ENCODE measurements around the gene TAS1R3. TPM values are rescaled to one million over a fixed set of nuclear protein-coding genes. Genes with fewer than 3 reads are reported as not detected.

Gene TAS1R3
- total RNA-seq, 1 experiment from 2014 or later, result 0.22 TPM

DNA sequence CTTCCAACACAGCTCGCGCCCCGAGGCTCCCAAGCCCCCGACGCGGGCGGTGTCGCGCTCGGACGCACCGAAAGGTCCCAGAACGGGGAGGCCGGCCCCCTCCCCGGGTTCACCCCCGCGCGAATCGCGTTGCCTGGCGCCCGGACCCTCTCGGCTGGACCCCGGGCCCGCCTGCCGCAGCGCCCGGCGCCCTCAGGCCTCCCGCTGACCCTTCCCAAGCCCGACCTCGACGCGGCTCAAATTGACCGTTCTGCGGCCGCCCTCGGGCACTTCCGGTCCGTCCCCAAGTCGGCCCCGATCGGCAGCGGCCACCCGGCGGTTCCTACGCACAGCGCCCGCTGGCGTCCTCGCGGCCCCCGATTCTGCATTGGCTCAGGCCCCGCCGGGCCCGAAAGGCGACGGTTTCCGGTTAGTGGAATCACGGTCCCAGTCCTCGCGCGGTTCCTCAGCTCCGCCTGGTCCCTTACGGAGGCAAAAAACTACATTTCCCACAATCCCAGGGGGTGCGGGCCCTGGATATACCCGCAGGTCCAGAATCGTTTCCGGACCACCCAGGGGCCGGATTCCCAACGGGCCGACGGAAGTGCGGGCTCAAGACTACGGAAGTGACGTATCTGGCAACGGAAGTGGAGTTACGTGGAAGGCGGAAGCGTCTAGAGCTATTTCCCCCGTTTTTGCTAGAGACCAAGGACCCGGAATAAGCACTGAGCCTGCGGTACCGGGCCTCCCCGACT lies 44.0 kb downstream of the TAS1R3 start, which contains the start of gene AURKAIP1 (continued):
- TF ChIP-seq, protein P1, sequence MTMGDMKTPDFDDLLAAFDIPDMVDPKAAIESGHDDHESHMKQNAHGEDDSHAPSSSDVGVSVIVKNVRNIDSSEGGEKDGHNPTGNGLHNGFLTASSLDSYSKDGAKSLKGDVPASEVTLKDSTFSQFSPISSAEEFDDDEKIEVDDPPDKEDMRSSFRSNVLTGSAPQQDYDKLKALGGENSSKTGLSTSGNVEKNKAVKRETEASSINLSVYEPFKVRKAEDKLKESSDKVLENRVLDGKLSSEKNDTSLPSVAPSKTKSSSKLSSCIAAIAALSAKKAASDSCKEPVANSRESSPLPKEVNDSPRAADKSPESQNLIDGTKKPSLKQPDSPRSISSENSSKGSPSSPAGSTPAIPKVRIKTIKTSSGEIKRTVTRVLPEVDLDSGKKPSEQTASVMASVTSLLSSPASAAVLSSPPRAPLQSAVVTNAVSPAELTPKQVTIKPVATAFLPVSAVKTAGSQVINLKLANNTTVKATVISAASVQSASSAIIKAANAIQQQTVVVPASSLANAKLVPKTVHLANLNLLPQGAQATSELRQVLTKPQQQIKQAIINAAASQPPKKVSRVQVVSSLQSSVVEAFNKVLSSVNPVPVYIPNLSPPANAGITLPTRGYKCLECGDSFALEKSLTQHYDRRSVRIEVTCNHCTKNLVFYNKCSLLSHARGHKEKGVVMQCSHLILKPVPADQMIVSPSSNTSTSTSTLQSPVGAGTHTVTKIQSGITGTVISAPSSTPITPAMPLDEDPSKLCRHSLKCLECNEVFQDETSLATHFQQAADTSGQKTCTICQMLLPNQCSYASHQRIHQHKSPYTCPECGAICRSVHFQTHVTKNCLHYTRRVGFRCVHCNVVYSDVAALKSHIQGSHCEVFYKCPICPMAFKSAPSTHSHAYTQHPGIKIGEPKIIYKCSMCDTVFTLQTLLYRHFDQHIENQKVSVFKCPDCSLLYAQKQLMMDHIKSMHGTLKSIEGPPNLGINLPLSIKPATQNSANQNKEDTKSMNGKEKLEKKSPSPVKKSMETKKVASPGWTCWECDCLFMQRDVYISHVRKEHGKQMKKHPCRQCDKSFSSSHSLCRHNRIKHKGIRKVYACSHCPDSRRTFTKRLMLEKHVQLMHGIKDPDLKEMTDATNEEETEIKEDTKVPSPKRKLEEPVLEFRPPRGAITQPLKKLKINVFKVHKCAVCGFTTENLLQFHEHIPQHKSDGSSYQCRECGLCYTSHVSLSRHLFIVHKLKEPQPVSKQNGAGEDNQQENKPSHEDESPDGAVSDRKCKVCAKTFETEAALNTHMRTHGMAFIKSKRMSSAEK (CRISPR knock-in tag; IDR thresholded peaks at IDR 0.05; ENCODE audit: borderline replicate concordance), result no peak
- no peak for TF ChIP-seq GTF2I (CRISPR knock-in tag; conservative IDR thresholded peaks at IDR 0.05)
- TF ChIP-seq, protein P2, sequence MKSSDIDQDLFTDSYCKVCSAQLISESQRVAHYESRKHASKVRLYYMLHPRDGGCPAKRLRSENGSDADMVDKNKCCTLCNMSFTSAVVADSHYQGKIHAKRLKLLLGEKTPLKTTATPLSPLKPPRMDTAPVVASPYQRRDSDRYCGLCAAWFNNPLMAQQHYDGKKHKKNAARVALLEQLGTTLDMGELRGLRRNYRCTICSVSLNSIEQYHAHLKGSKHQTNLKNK (CRISPR knock-in tag; IDR thresholded peaks at IDR 0.05), result no peak
- no peak for TF ChIP-seq OVOL2 (CRISPR knock-in tag; IDR thresholded peaks at IDR 0.05; ENCODE audit: borderline replicate concordance)
- TF ChIP-seq ZNF317 (CRISPR knock-in tag; IDR thresholded peaks at IDR 0.05; ENCODE audit: borderline replicate concordance, low read depth), result 0 out of 2 replicates have a peak, but pooled peaks have one; percentile 27
- TF ChIP-seq, protein P3, sequence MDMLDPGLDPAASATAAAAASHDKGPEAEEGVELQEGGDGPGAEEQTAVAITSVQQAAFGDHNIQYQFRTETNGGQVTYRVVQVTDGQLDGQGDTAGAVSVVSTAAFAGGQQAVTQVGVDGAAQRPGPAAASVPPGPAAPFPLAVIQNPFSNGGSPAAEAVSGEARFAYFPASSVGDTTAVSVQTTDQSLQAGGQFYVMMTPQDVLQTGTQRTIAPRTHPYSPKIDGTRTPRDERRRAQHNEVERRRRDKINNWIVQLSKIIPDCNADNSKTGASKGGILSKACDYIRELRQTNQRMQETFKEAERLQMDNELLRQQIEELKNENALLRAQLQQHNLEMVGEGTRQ (CRISPR knock-in tag; IDR thresholded peaks at IDR 0.05), result peak; percentile 46
- TF ChIP-seq PRRX2 (CRISPR knock-in tag; IDR thresholded peaks at IDR 0.05), result no peak
- TF ChIP-seq TCF7 (CRISPR knock-in tag; IDR thresholded peaks at IDR 0.05; ENCODE audit: low read depth), result no peak
- TF ChIP-seq, protein P4, sequence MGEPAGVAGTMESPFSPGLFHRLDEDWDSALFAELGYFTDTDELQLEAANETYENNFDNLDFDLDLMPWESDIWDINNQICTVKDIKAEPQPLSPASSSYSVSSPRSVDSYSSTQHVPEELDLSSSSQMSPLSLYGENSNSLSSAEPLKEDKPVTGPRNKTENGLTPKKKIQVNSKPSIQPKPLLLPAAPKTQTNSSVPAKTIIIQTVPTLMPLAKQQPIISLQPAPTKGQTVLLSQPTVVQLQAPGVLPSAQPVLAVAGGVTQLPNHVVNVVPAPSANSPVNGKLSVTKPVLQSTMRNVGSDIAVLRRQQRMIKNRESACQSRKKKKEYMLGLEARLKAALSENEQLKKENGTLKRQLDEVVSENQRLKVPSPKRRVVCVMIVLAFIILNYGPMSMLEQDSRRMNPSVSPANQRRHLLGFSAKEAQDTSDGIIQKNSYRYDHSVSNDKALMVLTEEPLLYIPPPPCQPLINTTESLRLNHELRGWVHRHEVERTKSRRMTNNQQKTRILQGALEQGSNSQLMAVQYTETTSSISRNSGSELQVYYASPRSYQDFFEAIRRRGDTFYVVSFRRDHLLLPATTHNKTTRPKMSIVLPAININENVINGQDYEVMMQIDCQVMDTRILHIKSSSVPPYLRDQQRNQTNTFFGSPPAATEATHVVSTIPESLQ (CRISPR knock-in tag; IDR thresholded peaks at IDR 0.05), result no peak
- TF ChIP-seq ZNF121 (CRISPR knock-in tag; IDR thresholded peaks at IDR 0.05), result no peak
- TF ChIP-seq ZNF423 (CRISPR knock-in tag; IDR thresholded peaks at IDR 0.05), result no peak
- no peak; the same call in 1 of the 2 replicates for TF ChIP-seq TEAD1 (CRISPR knock-in tag; IDR thresholded peaks at IDR 0.05)
- TF ChIP-seq, protein P5, sequence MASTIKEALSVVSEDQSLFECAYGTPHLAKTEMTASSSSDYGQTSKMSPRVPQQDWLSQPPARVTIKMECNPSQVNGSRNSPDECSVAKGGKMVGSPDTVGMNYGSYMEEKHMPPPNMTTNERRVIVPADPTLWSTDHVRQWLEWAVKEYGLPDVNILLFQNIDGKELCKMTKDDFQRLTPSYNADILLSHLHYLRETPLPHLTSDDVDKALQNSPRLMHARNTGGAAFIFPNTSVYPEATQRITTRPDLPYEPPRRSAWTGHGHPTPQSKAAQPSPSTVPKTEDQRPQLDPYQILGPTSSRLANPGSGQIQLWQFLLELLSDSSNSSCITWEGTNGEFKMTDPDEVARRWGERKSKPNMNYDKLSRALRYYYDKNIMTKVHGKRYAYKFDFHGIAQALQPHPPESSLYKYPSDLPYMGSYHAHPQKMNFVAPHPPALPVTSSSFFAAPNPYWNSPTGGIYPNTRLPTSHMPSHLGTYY (CRISPR knock-in tag; IDR thresholded peaks at IDR 0.05), result no peak
- no peak for TF ChIP-seq EMX1 (CRISPR knock-in tag; IDR thresholded peaks at IDR 0.05)
- TF ChIP-seq, protein P6, sequence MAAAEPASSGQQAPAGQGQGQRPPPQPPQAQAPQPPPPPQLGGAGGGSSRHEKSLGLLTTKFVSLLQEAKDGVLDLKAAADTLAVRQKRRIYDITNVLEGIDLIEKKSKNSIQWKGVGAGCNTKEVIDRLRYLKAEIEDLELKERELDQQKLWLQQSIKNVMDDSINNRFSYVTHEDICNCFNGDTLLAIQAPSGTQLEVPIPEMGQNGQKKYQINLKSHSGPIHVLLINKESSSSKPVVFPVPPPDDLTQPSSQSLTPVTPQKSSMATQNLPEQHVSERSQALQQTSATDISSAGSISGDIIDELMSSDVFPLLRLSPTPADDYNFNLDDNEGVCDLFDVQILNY (CRISPR knock-in tag; IDR thresholded peaks at IDR 0.05), result peak; percentile 86
- TF ChIP-seq SMAD4 (CRISPR knock-in tag; IDR thresholded peaks at IDR 0.05), result no peak; the same call in 1 of the 2 replicates
- peak; percentile 51; the same call in 1 of the 2 replicates for TF ChIP-seq FOXP1 (CRISPR knock-in tag; IDR thresholded peaks at IDR 0.05; ENCODE audit: borderline replicate concordance)
- TF ChIP-seq, protein P7, sequence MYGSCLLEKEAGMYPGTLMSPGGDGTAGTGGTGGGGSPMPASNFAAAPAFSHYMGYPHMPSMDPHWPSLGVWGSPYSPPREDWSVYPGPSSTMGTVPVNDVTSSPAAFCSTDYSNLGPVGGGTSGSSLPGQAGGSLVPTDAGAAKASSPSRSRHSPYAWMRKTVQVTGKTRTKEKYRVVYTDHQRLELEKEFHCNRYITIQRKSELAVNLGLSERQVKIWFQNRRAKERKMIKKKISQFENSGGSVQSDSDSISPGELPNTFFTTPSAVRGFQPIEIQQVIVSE (CRISPR knock-in tag; IDR thresholded peaks at IDR 0.05; ENCODE audit: borderline replicate concordance), result no peak
- TF ChIP-seq, protein P8, sequence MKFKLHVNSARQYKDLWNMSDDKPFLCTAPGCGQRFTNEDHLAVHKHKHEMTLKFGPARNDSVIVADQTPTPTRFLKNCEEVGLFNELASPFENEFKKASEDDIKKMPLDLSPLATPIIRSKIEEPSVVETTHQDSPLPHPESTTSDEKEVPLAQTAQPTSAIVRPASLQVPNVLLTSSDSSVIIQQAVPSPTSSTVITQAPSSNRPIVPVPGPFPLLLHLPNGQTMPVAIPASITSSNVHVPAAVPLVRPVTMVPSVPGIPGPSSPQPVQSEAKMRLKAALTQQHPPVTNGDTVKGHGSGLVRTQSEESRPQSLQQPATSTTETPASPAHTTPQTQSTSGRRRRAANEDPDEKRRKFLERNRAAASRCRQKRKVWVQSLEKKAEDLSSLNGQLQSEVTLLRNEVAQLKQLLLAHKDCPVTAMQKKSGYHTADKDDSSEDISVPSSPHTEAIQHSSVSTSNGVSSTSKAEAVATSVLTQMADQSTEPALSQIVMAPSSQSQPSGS (CRISPR knock-in tag; IDR thresholded peaks at IDR 0.05; ENCODE audit: borderline replicate concordance, low read depth), result no peak
- TF ChIP-seq NFE2L1 (CRISPR knock-in tag; IDR thresholded peaks at IDR 0.05), result no peak
- TF ChIP-seq ZNF232 (CRISPR knock-in tag; IDR thresholded peaks at IDR 0.05), result 0 out of 2 replicates have a peak, but pooled peaks have one; percentile 30
- TF ChIP-seq, protein P9, sequence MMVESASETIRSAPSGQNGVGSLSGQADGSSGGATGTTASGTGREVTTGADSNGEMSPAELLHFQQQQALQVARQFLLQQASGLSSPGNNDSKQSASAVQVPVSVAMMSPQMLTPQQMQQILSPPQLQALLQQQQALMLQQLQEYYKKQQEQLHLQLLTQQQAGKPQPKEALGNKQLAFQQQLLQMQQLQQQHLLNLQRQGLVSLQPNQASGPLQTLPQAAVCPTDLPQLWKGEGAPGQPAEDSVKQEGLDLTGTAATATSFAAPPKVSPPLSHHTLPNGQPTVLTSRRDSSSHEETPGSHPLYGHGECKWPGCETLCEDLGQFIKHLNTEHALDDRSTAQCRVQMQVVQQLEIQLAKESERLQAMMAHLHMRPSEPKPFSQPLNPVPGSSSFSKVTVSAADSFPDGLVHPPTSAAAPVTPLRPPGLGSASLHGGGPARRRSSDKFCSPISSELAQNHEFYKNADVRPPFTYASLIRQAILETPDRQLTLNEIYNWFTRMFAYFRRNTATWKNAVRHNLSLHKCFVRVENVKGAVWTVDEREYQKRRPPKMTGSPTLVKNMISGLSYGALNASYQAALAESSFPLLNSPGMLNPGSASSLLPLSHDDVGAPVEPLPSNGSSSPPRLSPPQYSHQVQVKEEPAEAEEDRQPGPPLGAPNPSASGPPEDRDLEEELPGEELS (CRISPR knock-in tag; IDR thresholded peaks at IDR 0.05), result 0 out of 2 replicates have a peak, but pooled peaks have one; percentile 12
- no peak for TF ChIP-seq SMAD3 (CRISPR knock-in tag; IDR thresholded peaks at IDR 0.05; ENCODE audit: borderline replicate concordance)
- TF ChIP-seq ATF1 (CRISPR knock-in tag; IDR thresholded peaks at IDR 0.05), result 0 out of 2 replicates have a peak, but pooled peaks have one; percentile 53
- TF ChIP-seq IRF2 (CRISPR knock-in tag; IDR thresholded peaks at IDR 0.05; ENCODE audit: borderline replicate concordance, low read depth), result no peak

Measured in WTC11 (cell line).